Chondrocyte (in vitro differentiated cells): ENCODE data around the gene PTPRK. TPM values are rescaled to one million over a fixed set of nuclear protein-coding genes. Genes with fewer than 3 reads are reported as not detected.

Experiments
- DNase-seq: peaks from one replicate; pipeline ENCODE4 v3.0.0; 2021; ENCODE audit warnings: mixed read lengths, low spot score
- H3K27ac Mint-ChIP-seq: one replicate; pipeline ENCODE4 v1.8.0; 2021; ENCODE audit warnings: mild to moderate bottlenecking, moderate library complexity, mixed read lengths; ENCODE audit not compliant: unreplicated experiment
- H3K27me3 Mint-ChIP-seq: 2 replicates; pipeline ENCODE4 v1.8.0; 2021; ENCODE audit warnings: low read depth, mixed read lengths
- H3K36me3 Mint-ChIP-seq: 2 replicates; pipeline ENCODE4 v1.8.0; 2021; ENCODE audit warnings: low read depth, mixed read lengths
- H3K4me1 Mint-ChIP-seq: 2 replicates; pipeline ENCODE4 v1.8.0; 2021; ENCODE audit warnings: low read depth, mild to moderate bottlenecking, mixed read lengths
- H3K4me3 Mint-ChIP-seq: one replicate; pipeline ENCODE4 v1.8.0; 2021; ENCODE audit warnings: mild to moderate bottlenecking, moderate library complexity, mixed read lengths; ENCODE audit not compliant: unreplicated experiment
- H3K9me3 Mint-ChIP-seq: 2 replicates; pipeline ENCODE4 v1.8.0; 2021; ENCODE audit warnings: low read depth, mixed read lengths
- total RNA-seq: library from RNA; stranded (reverse); gene quantifications from 3 replicates; pipeline ENCODE4 v1.2.1, GENCODE V29; 2021
- TF ChIP-seq, protein P1 (sequence below): fragments of 200-600 bp; sonication (generic); IDR thresholded peaks from 2 replicates; pipeline ENCODE4 v1.5.0; 2021; ENCODE audit warnings: antibody characterized with exemption, mild to moderate bottlenecking, moderate library complexity

PTPRK gene
- total RNA-seq, 1 donor from 2014 or later: 63.3 TPM

DNA sequence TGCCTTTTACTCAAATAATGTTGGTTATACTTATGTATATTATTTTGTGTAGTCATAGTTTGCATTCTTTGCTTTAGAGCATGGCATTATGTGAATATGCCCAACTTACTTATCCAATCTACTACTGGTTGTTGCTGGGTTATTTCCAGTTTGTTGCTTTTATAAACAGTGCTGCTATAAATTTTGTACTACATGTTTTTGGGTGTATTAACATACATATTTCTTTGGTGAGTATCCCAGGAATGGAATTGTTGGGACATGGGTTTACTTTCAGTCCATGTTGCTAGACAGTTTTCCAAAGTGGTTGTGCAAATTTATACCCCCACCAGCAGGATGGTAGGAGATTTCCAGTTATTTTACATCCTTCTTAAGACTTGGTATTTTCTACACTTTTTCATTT, 462.5 kb downstream of the PTPRK start:
- no peak for DNase-seq
- Mint-ChIP-seq H3K27ac (no peak overlapping the region), H3K27me3 (no peaks in the 10 kb centered on the region), H3K36me3 (peaks cover 12% of the 10 kb centered on the region), H3K4me3 (no peak overlapping the region), H3K9me3 (no peaks in the 10 kb centered on the region), H3K4me1 (peaks cover 7% of the 10 kb centered on the region)
- TF ChIP-seq, protein P1, sequence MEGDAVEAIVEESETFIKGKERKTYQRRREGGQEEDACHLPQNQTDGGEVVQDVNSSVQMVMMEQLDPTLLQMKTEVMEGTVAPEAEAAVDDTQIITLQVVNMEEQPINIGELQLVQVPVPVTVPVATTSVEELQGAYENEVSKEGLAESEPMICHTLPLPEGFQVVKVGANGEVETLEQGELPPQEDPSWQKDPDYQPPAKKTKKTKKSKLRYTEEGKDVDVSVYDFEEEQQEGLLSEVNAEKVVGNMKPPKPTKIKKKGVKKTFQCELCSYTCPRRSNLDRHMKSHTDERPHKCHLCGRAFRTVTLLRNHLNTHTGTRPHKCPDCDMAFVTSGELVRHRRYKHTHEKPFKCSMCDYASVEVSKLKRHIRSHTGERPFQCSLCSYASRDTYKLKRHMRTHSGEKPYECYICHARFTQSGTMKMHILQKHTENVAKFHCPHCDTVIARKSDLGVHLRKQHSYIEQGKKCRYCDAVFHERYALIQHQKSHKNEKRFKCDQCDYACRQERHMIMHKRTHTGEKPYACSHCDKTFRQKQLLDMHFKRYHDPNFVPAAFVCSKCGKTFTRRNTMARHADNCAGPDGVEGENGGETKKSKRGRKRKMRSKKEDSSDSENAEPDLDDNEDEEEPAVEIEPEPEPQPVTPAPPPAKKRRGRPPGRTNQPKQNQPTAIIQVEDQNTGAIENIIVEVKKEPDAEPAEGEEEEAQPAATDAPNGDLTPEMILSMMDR: peak; percentile 27

DNA sequence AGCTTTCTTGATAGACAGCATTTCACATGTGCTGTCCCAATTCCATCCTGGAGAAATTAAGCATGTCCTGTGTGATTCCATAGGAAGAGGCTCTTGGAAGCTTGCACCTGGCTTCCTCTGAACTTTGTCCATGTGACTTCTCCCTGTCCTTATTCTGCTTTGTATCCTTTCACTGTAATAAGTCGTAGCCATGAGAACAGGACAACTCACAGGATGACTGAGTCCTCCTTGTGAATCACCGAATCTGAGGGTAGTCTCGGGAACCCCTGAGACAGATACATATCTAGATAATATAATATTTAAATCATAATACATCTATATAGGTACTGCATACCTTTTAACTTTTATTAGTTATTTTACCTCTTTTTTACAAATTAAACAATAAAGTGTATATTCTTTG, 462.9 kb downstream of the PTPRK start:
- Mint-ChIP-seq H3K36me3 (peaks cover 12% of the 10 kb centered on the region), H3K27me3 (no peaks in the 10 kb centered on the region), H3K4me1 (peaks cover 7% of the 10 kb centered on the region), H3K9me3 (no peaks in the 10 kb centered on the region), H3K4me3 (no peak overlapping the region), H3K27ac (no peak overlapping the region)
- TF ChIP-seq, protein P1: no peak
- no peak for DNase-seq

DNA sequence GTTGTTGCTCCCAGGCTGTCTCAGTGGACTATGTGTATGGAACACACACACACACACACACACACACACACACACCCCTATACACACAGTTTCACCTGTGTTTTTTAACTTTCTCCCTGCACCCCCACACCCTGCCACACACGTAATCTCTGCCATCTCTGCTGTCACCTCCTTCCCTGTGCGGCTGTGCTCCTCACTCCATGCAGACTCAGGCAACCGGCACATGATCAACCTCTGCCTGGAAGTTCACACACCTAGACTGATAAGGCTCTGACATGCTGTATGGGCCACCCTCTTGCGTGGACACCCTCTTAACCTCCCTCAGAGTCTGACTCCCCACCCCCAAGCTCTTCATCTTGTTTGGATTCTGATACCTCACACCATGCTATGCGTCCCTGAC, 467.3 kb downstream of the PTPRK start:
- Mint-ChIP-seq H3K9me3 (no peaks in the 10 kb centered on the region), H3K4me1 (peaks cover 3% of the 10 kb centered on the region), H3K27me3 (no peaks in the 10 kb centered on the region), H3K27ac (no peak overlapping the region), H3K4me3 (no peak overlapping the region), H3K36me3 (peaks cover 7% of the 10 kb centered on the region)
- no peak for DNase-seq
- TF ChIP-seq, protein P1: no peak

DNA sequence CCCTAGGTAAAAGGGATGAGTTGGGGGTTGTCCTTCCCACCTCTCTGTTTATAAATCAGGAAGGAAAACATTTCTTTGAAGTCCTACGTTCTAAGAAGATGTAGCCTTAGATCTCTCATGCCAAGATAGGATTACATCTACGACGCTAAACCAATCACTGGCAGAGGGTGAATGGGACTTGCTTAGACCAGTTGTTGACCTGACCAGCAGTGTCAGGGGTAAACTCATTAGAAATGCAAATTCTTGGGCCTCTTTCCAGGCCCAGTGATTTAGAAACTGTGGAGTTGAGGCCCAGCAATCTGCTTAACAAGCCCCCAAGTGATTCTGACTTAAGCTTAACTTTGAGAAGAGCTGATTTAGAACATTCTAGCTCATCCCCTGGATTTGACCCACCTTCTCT, 472.4 kb downstream of the PTPRK start:
- no peaks in the 10 kb centered on the region for H3K9me3 Mint-ChIP-seq
- H3K27ac Mint-ChIP-seq: no peak overlapping the region
- H3K36me3 Mint-ChIP-seq: peaks cover 8% of the 10 kb centered on the region
- H3K4me1 Mint-ChIP-seq: peaks cover 5% of the 10 kb centered on the region
- no peaks in the 10 kb centered on the region for H3K27me3 Mint-ChIP-seq
- TF ChIP-seq, protein P1: no peak
- no peak overlapping the region for H3K4me3 Mint-ChIP-seq
- no peak for DNase-seq

DNA sequence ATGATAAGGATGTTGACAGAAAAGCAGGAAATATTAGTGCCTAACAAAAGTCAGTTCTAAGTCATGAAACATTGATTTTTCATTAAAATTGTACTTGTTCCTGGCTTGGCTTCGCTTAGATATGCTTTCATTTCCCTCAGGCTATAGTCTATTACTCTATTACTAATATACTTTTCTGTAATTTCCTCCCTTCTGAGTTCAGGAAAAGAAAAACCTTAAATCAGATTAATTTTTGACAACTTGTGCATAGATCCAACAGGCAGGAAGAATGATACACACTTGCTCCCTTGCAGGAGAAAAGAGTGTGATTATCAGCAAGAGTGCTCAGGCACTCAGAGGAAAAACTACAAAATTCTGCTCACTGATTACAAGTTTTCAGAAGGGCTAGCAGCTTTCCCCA, 474.4 kb downstream of the PTPRK start:
- Mint-ChIP-seq H3K4me1 (peaks cover 5% of the 10 kb centered on the region), H3K27me3 (no peaks in the 10 kb centered on the region), H3K9me3 (peaks cover 3% of the 10 kb centered on the region), H3K27ac (no peak overlapping the region), H3K4me3 (no peak overlapping the region), H3K36me3 (peaks cover 12% of the 10 kb centered on the region)
- DNase-seq: no peak
- TF ChIP-seq, protein P1: no peak
